Rectal smooth muscle tissue (tissue), 1 donor: ENCODE measurements around the gene ZNF619.
A peak's percentile ranks its signal among the peaks of the same experiment; 100 is the strongest.

ENCODE experiments used
- H3K27ac ChIP-seq: one replicate; pipeline ENCODE4 v1.7.0; 2013; ENCODE audit warnings: low read depth, low read length, inconsistent platforms
- H3K27me3 ChIP-seq: one replicate; pipeline ENCODE4 v1.7.0; 2013; ENCODE audit warnings: low read length; ENCODE audit not compliant: control insufficient read depth, insufficient read depth
- H3K36me3 ChIP-seq: one replicate; pipeline ENCODE4 v1.7.0; 2013; ENCODE audit warnings: low read length; ENCODE audit not compliant: control insufficient read depth, insufficient read depth
- H3K4me1 ChIP-seq: one replicate; pipeline ENCODE4 v1.7.0; 2013; ENCODE audit warnings: low read length; ENCODE audit not compliant: control insufficient read depth, insufficient read depth
- H3K4me3 ChIP-seq: one replicate; pipeline ENCODE4 v1.7.0; 2013; ENCODE audit warnings: low read length
- H3K9ac ChIP-seq: one replicate; pipeline ENCODE4 v1.7.0; 2013; ENCODE audit warnings: low read length

The ZNF619 gene

DNA sequence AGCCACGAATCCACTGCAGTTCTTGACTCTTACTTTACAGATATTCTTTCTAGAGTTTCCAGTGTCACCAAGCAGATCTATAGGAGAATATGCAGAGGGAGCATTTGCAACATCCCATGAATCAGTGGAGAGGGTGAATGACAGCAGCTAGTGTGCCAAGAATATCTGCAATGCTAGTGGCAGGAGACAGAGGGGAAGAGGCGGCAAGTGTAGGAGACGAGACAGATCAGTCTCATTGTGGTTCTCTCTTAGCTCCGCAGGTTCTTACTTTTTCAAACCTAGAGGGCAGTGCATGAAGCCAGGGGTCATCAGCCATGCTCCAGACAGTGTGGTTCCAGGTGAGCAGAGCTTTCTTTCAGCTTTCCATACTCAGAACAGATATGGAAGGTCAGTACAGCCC lies 744 bp downstream of the ZNF619 start:
- peak overlapping the region; percentile 19 for H3K9ac ChIP-seq
- H3K27me3 ChIP-seq, result no peaks in the 10 kb centered on the region
- H3K27ac ChIP-seq, result no peak overlapping the region
- peaks cover 8% of the 10 kb centered on the region for H3K36me3 ChIP-seq
- peaks cover 5% of the 10 kb centered on the region for H3K4me1 ChIP-seq
- H3K4me3 ChIP-seq, result peak overlapping the region; percentile 97

DNA sequence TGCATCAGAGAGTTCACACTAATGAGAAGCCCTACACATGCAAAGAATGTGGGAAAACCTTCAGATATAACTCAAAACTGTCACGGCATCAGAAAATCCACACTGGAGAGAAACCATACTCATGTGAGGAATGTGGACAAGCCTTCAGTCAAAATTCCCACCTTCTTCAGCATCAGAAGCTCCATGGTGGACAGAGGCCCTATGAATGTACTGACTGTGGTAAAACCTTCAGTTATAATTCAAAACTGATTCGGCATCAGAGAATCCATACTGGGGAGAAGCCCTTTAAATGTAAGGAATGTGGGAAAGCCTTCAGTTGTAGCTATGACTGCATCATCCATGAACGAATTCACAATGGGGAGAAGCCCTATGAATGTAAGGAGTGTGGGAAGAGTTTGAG lies 10.2 kb downstream of the ZNF619 start:
- no peak overlapping the region for H3K4me3 ChIP-seq
- no peak overlapping the region for H3K27ac ChIP-seq
- H3K9ac ChIP-seq, result no peak overlapping the region
- H3K27me3 ChIP-seq, result no peaks in the 10 kb centered on the region
- peaks cover 22% of the 10 kb centered on the region for H3K36me3 ChIP-seq
- H3K4me1 ChIP-seq, result no peaks in the 10 kb centered on the region

DNA sequence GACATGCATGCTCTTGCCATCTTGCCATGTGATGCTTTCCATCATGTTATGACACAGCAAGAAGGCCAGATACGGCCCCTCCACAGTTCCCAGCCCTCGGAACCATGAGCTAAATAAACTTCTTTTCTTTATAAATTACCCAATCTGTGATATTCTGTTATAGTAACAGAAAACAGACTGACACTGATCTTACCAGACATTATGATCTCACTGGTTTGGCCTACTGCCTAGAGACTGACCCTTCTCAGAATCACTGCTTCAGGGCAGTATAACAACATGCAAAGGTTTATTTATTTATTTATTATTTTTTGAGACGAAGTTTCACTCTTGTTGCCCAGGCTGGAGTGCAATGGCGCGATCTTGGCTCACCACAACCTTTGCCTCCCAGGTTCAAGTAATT lies 14.0 kb downstream of the ZNF619 start:
- Histone ChIP-seq H3K27me3 (no peaks in the 10 kb centered on the region), H3K4me1 (no peaks in the 10 kb centered on the region), H3K4me3 (no peak overlapping the region), H3K9ac (no peak overlapping the region), H3K27ac (no peak overlapping the region), H3K36me3 (peaks cover 16% of the 10 kb centered on the region)

DNA sequence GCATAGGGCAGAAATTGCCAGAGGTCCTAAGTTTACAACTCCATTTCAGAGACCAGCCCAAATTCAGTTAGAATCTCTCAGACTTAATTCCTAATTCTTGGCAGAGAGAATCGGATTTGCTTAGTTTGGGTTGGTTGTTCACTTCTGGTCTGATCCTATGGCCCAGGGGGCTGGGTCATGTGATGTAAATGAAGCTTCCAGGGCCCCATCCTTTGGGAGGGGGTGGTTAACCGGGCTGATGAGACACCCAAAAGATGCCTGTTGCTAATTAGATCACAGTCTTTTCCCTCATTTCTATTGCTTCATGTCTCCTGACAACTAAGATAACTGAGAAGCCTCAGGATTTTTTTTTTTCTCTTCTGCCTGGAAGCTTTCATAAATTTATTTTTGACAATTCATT lies 17.8 kb downstream of the ZNF619 start:
- Histone ChIP-seq H3K27me3 (no peaks in the 10 kb centered on the region), H3K4me1 (no peaks in the 10 kb centered on the region), H3K36me3 (no peaks in the 10 kb centered on the region), H3K4me3 (no peak overlapping the region), H3K27ac (no peak overlapping the region), H3K9ac (no peak overlapping the region)

DNA sequence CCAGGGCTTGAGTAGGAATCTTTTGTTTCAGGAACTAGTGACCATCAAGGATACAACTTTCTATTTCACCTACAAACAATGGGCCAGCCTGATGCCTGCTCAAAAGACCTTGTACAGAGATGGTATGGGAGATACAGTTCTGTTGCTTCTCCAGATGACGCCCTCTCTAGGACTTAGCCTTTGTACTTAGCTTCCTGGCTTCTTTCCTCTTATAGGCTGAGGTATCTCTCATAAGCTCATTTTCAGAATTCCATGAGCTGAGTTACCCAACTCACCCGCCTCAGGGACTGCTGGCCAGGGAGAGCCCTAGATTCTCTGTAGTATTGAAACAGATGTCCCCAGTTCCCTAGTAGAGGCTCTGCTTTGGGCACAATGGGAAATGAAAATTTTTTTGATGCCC lies 20.4 kb downstream of the ZNF619 start:
- Histone ChIP-seq H3K4me1 (no peaks in the 10 kb centered on the region), H3K9ac (no peak overlapping the region), H3K27me3 (no peaks in the 10 kb centered on the region), H3K27ac (no peak overlapping the region), H3K4me3 (no peak overlapping the region), H3K36me3 (no peaks in the 10 kb centered on the region)

DNA sequence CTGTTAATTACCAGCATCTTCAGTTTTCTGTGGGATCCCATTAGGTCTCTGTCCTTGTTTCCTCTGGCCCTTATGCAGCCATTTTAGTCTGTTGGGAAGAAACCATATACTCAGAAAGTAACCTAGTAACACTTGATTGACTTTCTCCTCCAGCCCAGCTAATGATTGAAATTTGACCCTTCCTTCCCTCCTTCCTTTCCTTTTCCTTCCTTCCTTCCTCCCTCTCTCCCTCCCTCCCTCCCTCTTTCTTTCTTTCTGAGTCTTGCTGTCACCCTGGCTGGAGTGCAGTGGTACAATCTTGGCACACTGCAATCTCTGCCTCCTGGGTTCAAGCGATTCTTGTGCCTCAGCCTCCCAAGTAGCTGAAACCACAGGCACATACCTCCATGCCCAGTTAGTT lies 23.0 kb downstream of the ZNF619 start:
- H3K4me3 ChIP-seq, result no peak overlapping the region
- H3K36me3 ChIP-seq, result no peaks in the 10 kb centered on the region
- H3K27ac ChIP-seq, result no peak overlapping the region
- H3K4me1 ChIP-seq, result no peaks in the 10 kb centered on the region
- no peak overlapping the region for H3K9ac ChIP-seq
- H3K27me3 ChIP-seq, result no peaks in the 10 kb centered on the region

DNA sequence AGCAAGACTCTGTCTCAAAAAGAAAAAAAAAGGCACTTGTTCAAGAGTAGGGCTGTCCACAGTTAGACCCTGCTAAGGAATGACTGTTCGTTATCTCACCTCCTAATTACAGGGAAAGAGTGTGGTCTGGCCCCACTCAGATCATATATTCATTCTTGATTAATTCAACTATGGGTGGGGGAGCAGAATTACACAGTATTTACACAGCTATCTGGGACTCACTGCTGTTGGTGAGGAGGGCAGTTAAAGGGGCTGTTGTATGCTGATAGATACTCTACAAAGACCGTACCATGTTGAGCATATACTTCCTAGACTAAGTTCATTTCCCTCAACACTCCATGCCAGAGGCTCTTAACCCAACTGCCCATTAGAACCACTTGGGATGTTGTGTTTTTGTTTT lies 25.1 kb downstream of the ZNF619 start:
- no peak overlapping the region for H3K4me3 ChIP-seq
- no peaks in the 10 kb centered on the region for H3K4me1 ChIP-seq
- no peak overlapping the region for H3K27ac ChIP-seq
- H3K27me3 ChIP-seq, result no peaks in the 10 kb centered on the region
- H3K36me3 ChIP-seq, result no peaks in the 10 kb centered on the region
- no peak overlapping the region for H3K9ac ChIP-seq

DNA sequence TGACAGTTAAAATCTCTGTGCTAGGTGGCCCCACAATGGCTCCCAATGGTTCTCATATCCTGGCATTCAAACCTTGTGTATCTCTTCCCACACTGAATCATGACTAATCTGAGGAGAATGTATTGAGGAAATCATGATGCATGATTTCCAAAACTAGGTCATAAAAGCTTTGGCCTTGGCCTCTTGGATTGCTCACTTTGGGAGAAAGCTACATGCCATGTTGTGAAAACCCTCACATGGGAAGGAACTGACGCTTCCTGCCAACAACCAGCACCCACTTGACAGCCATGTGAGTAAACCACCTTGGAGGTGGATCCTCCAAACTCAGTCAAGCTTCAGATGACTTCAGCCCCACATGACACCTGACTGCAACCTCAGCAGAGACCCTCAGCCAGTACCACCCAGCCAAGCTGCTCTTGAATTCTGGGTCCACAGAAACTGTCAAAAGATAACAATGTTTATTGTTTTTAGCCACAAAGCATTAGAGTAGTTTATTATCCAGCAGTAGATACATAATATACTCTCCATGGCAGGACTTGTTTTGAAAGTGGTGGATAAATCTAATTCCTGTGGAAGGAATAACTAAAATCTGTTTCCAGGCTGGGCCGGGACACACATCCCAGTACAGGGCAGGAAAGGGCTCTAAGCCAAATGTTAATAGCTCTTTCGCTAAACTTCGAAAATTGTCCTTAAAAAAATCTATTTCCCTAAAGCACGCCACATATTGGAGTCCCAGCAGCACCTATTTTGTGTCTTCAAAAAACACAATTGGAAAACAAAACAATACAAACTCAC lies 27.9 kb downstream of the ZNF619 start:
- no peak overlapping the region for H3K9ac ChIP-seq

DNA sequence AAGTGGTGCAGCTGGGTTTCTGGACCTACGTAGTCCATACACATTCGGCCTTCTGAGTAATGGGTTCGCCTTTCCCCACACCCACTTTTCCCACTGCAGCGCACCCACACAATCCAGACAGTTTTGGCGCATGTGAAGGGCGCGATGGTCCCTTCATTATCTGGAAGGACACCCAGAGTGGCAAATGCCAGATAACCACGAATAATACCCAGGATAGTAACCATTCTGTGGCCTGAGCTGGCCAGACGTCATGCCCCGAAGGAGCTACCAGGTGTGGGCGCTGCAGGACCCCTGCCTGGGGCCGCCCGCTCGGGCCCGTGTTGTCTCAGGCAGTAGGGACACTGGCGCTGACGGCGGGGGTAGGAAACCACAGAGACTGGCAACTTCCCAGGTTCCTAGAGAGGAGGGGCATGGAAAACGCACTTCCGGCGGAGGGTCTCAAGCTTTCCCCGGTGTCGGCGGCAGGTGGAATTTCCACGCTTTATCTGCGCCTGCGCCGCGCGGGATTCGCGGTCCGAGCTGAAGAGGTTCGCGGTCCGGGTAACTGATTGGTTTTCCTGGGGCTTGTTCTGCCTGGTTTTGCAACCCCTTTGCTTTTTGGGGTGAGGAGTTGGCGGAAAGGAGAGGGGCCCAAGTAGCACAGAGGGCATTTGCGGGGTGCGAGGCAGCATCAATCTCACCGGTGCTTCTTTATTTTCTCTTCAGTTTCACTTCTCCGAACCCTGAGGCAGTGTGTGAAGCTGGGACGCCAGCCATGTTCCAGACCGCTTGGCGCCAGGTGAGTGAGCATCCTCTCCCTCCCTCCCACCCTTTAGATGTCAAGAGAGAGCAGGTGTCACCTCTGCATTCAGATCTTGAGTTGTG lies 28.9 kb downstream of the ZNF619 start, which contains the start of gene ZNF620:
ZNF620 (plus strand) TSS at position 441 of the 864 bp plus-strand sequence; CDS start at position 755, 314 bp downstream.
- H3K4me3 ChIP-seq, result peak within 1 kb of the TSS; percentile 89
- no peaks in the 10 kb centered on the region for H3K4me1 ChIP-seq
- no peaks in the 10 kb centered on the region for H3K36me3 ChIP-seq
- H3K27me3 ChIP-seq, result no peaks in the 10 kb centered on the region
- peak within 1 kb of the TSS; percentile 70 for H3K27ac ChIP-seq
- H3K9ac ChIP-seq, result peak within 1 kb of the TSS; percentile 81

More for the DNA sequence above, 27.9 kb downstream of the ZNF619 start:
- Histone ChIP-seq H3K4me1 (no peaks in the 10 kb centered on the region), H3K27ac (no peak overlapping the region), H3K36me3 (no peaks in the 10 kb centered on the region), H3K4me3 (peak overlapping the region; percentile 89), H3K27me3 (no peaks in the 10 kb centered on the region)

DNA sequence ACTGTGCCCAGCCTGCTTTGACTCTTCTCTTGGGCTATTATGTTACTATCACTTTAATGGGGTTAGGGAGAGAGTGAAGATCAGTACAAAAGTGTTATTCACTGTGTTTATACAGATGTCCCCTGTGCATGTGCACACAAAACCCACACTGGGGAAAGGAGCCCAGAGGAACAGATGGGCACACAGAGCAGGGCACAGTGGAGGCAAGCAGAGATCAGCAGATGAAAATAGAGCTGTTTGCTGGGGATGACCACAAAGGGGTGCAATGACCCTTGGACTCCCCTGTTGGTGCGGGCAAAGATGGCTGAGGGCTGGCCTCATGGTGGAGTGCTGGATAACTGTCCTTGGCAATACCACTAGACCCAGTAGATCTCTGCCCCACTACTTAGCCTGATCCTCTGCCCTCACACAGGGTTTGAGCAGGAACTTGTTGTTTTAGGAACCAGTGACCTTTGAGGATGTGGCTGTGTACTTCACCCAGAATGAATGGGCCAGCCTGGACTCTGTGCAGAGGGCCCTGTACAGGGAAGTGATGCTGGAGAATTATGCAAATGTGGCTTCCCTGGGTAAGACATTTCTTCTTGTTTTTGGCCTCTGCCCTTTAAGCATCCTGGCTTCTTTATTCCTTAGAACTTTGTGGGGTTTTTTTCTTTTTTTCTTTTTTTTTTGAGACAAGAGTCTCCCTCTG lies 34.3 kb downstream of the ZNF619 start:
- H3K36me3 ChIP-seq, result no peaks in the 10 kb centered on the region
- H3K4me1 ChIP-seq, result no peaks in the 10 kb centered on the region
- H3K4me3 ChIP-seq, result no peak overlapping the region
- H3K9ac ChIP-seq, result no peak overlapping the region
- no peak overlapping the region for H3K27ac ChIP-seq
- H3K27me3 ChIP-seq, result no peaks in the 10 kb centered on the region

DNA sequence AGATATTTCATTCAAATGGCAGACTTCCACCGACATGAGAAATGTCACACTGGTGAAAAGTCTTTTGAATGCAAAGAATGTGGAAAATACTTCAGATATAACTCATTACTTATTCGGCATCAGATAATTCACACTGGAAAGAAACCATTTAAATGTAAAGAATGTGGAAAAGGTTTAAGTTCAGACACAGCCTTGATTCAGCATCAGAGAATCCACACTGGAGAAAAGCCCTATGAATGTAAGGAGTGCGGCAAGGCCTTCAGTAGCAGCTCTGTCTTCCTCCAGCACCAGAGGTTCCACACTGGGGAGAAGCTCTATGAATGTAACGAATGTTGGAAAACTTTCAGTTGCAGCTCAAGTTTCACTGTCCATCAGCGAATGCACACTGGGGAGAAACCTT lies 39.3 kb downstream of the ZNF619 start:
- no peak overlapping the region for H3K4me3 ChIP-seq
- H3K36me3 ChIP-seq, result peaks cover 2% of the 10 kb centered on the region
- H3K4me1 ChIP-seq, result no peaks in the 10 kb centered on the region
- no peak overlapping the region for H3K9ac ChIP-seq
- no peak overlapping the region for H3K27ac ChIP-seq
- no peaks in the 10 kb centered on the region for H3K27me3 ChIP-seq

DNA sequence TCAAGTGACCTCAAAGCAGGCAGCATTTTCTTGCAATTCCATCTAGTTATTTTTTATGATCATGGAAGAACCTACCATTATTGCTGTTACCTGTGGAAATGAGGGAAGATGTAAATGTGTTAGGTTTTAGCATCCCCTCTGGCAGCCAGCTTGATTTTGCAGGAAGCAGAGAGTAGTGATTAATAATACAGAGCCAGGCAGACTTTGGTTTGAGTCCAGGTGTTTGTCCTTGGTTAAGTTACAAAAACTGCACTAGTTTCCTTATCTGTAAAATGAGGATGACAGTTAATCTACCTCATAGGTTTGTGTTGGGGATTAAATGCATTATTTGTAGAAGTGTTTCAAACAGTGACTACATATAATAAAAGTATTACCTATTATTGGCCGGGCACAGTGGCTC lies 41.1 kb downstream of the ZNF619 start:
- no peak overlapping the region for H3K9ac ChIP-seq
- no peak overlapping the region for H3K27ac ChIP-seq
- no peaks in the 10 kb centered on the region for H3K27me3 ChIP-seq
- peaks cover 2% of the 10 kb centered on the region for H3K36me3 ChIP-seq
- H3K4me3 ChIP-seq, result no peak overlapping the region
- no peaks in the 10 kb centered on the region for H3K4me1 ChIP-seq
